Heart left ventricle (tissue), 13 donors: Measurements from ENCODE around the gene IFT122.

Experiments used
- CTCF ChIP-seq, 12 donors: fragments of 200-600 bp; sonication (generic) in 4 of 12; IDR thresholded peaks; one replicate each; pipeline versions ENCODE4 v1.5.0 to v1.8.0; 2018 to 2022; ENCODE audit warnings: antibody characterized with exemption in 12 of 12, mild to moderate bottlenecking in 5 of 12
- POLR2A ChIP-seq, 2 donors: fragments of 450-650 bp; IDR thresholded peaks; one replicate each; pipeline ENCODE4 v1.6.1; 2017; ENCODE audit warnings: antibody characterized with exemption in 2 of 2, mild to moderate bottlenecking in 2 of 2, moderate library complexity in 2 of 2
- donor health status: ischemic (EF 13 %, LVEDD 7.1; RV severe dilation, severe dysfunction).
- donor health status: DM: no; HTN: yes; CAD: no.
- donor health status: DM: no; HTN: no; CAD: no.
- donor health status: ischemic (EF 25% LVEDD 6.9; RV normal size, moderate dysfunction).
- donor health status: ischemic (EF 25% LVEDD 5.7; RV mildly dilated, moderate dysfunction).
- donor health status: ischemic (EF 35%, LVEDD 5.7; RV mildly dilated, moderate dysfunction).
- donor health status: nonischemic (EF 11% LVEDD 7.7; RV severe dilation, severe dysfunction).
- donor health status: DM: yes; HTN: yes; CAD: no.
- donor health status: PGD.
- donor health status: ischemic (EF 29% LVEDD 5.4; RV normal size, mild dysfunction).
- donor health status: nonischemic (EF 23%, LVEDD 6.1; RV moderate dilation, normal function).

GRCh38 chr3:129536804-129537203, 96.8 kb downstream of the IFT122 start:
- TF ChIP-seq CTCF (IDR thresholded peaks at IDR 0.05): no peak
- TF ChIP-seq POLR2A (IDR thresholded peaks at IDR 0.05): no peak
